OCI-LY3 (cell line): ENCODE data around the gene TBC1D13.

ENCODE experiments used
- H2AFZ ChIP-seq: fragments of 200-600, 300-600 bp; shearing (Covaris generic); 2 replicates; pipeline ENCODE4 v1.6.0; 2014; ENCODE audit warnings: antibody characterized with exemption, low read depth, low read length
- H3K27ac ChIP-seq: fragments of 200-600, 300-600 bp; sonication (generic); 2 replicates; pipeline ENCODE4 v1.5.1; 2014; ENCODE audit warnings: mild to moderate bottlenecking, low read length, moderate library complexity, mixed read lengths
- H3K27me3 ChIP-seq: fragments of 200-600, 300-600 bp; sonication (generic); 2 replicates; pipeline ENCODE4 v1.6.1; 2014; ENCODE audit warnings: low read depth, low read length, mixed read lengths
- H3K36me3 ChIP-seq: fragments of 200-600, 300-600 bp; sonication (generic); replicated peaks from 2 replicates; pipeline ENCODE3; 2014; ENCODE audit warnings: low read depth, low read length, mixed read lengths
- H3K4me1 ChIP-seq: fragments of 300-600, 200-600 bp; sonication (generic); 2 replicates; pipeline ENCODE4 v1.6.1; 2014; ENCODE audit warnings: low read length, mixed read lengths
- H3K4me2 ChIP-seq: fragments of 200-600, 300-600 bp; sonication (generic); 2 replicates; pipeline ENCODE4 v1.6.1; 2014; ENCODE audit warnings: low read length, mixed read lengths
- H3K4me3 ChIP-seq: fragments of 300-600, 200-600 bp; sonication (generic); 2 replicates; pipeline ENCODE4 v1.5.1; 2014; ENCODE audit warnings: antibody characterized with exemption, mild to moderate bottlenecking, low read length, moderate library complexity
- H3K79me2 ChIP-seq: fragments of 300-600, 200-600 bp; shearing (Covaris generic); 2 replicates; pipeline ENCODE4 v1.6.1; 2014; ENCODE audit warnings: mild to moderate bottlenecking, low read length, mixed read lengths
- H3K9ac ChIP-seq: fragments of 300-600, 200-600 bp; shearing (Covaris generic); 2 replicates; pipeline ENCODE4 v1.6.0; 2014; ENCODE audit warnings: mild to moderate bottlenecking, low read length, moderate library complexity
- H3K9me3 ChIP-seq: fragments of 200-600, 300-600 bp; shearing (Covaris generic); 2 replicates; pipeline ENCODE4 v1.6.1; 2014; ENCODE audit warnings: low read length, mixed read lengths; ENCODE audit not compliant: insufficient read depth
- H4K20me1 ChIP-seq: fragments of 200-600, 300-600 bp; sonication (generic); 2 replicates; pipeline ENCODE4 v1.6.1; 2016; ENCODE audit warnings: low read length, mixed read lengths; ENCODE audit not compliant: insufficient read depth
- CTCF ChIP-seq: fragments of 200-600, 300-600 bp; sonication (generic); IDR thresholded peaks from 2 replicates; pipeline ENCODE4 v1.5.1; 2014; ENCODE audit warnings: antibody characterized with exemption, low read length, low read depth
- EZH2phosphoT487 ChIP-seq: fragments of 200-600 bp; shearing (Covaris generic); IDR thresholded peaks from 2 replicates; pipeline ENCODE4 v1.6.1; 2018; ENCODE audit warnings: antibody characterized with exemption, mixed run types, low read depth

Gene TBC1D13

GRCh38 chr9:128781187-128782070 lies 5.6 kb upstream of the TBC1D13 start:
- Histone ChIP-seq H2AFZ (no peak overlapping the region), H3K9me3 (no peaks in the 10 kb centered on the region), H3K4me1 (peaks cover 16% of the 10 kb centered on the region), H3K36me3 (no peaks in the 10 kb centered on the region), H3K27ac (no peak overlapping the region), H3K4me3 (no peak overlapping the region), H3K79me2 (no peaks in the 10 kb centered on the region), H4K20me1 (no peaks in the 10 kb centered on the region), H3K4me2 (no peak overlapping the region), H3K9ac (no peak overlapping the region), H3K27me3 (no peaks in the 10 kb centered on the region)
- TF ChIP-seq EZH2phosphoT487, result no peak
- TF ChIP-seq CTCF, result no peak

- TF ChIP-seq EZH2phosphoT487 (no peak), CTCF (no peak)
- Histone ChIP-seq H3K36me3 (no peaks in the 10 kb centered on the region), H3K9me3 (no peaks in the 10 kb centered on the region), H3K9ac (no peak overlapping the region), H2AFZ (no peak overlapping the region), H3K79me2 (peaks cover 6% of the 10 kb centered on the region), H3K27ac (no peak overlapping the region), H3K4me2 (no peak overlapping the region), H4K20me1 (no peaks in the 10 kb centered on the region), H3K4me1 (peaks cover 19% of the 10 kb centered on the region), H3K4me3 (no peak overlapping the region), H3K27me3 (no peaks in the 10 kb centered on the region)
These were observed 4.4 kb upstream of the TBC1D13 start for GRCh38 chr9:128782669-128783068.

- no peak for TF ChIP-seq EZH2phosphoT487
- TF ChIP-seq CTCF, result no peak
- Histone ChIP-seq H3K9ac (no peak overlapping the region), H3K27ac (no peak overlapping the region), H4K20me1 (no peaks in the 10 kb centered on the region), H3K36me3 (no peaks in the 10 kb centered on the region), H3K27me3 (no peaks in the 10 kb centered on the region), H3K79me2 (peaks cover 16% of the 10 kb centered on the region), H2AFZ (no peak overlapping the region), H3K4me2 (no peak overlapping the region), H3K9me3 (no peaks in the 10 kb centered on the region), H3K4me3 (no peak overlapping the region), H3K4me1 (peaks cover 27% of the 10 kb centered on the region)
These were observed 1.6 kb upstream of the TBC1D13 start for GRCh38 chr9:128785427-128785826.

GRCh38 chr9:128787659-128788058 lies 606 bp downstream of the TBC1D13 start:
- H3K27ac ChIP-seq, result no peak overlapping the region
- TF ChIP-seq EZH2phosphoT487 (no peak), CTCF (no peak)

More at GRCh38 chr9:128787659-128788058, 606 bp downstream of the TBC1D13 start:
- no peak overlapping the region for H2AFZ ChIP-seq
- H3K27me3 ChIP-seq, result no peaks in the 10 kb centered on the region
- H3K9ac ChIP-seq, result peak overlapping the region; percentile 80
- H3K4me1 ChIP-seq, result peaks cover 21% of the 10 kb centered on the region
- H3K4me2 ChIP-seq, result peak overlapping the region; percentile 94
- H3K9me3 ChIP-seq, result no peaks in the 10 kb centered on the region
- H3K36me3 ChIP-seq, result peaks cover 7% of the 10 kb centered on the region
- H3K4me3 ChIP-seq, result peak overlapping the region; percentile 92
- H3K79me2 ChIP-seq, result peaks cover 16% of the 10 kb centered on the region
- no peaks in the 10 kb centered on the region for H4K20me1 ChIP-seq
